GM12878 (cell line): Measurements from ENCODE around the gene TMEM52B.

Source experiments
- CBFB ChIP-seq: IDR thresholded peaks from 2 replicates; pipeline ENCODE4 v1.6.1; 2016; ENCODE audit warnings: antibody characterized with exemption, low read depth
- EZH2 ChIP-seq: IDR thresholded peaks from 2 replicates; pipeline ENCODE4 v1.6.1; 2012; ENCODE audit warnings: low read depth, mild to moderate bottlenecking, control low read depth, inconsistent platforms, low read length, borderline replicate concordance; ENCODE audit not compliant: control insufficient read depth
- KDM1A ChIP-seq: fragments of 200-600 bp; sonication (generic); IDR thresholded peaks from 2 replicates; pipeline ENCODE4 v1.6.1; 2016; ENCODE audit warnings: borderline replicate concordance
- NFIC ChIP-seq: IDR thresholded peaks from 2 replicates; pipeline ENCODE4 v1.6.1; 2012; ENCODE audit warnings: low read depth, mild to moderate bottlenecking, inconsistent platforms, low read length, moderate library complexity
- NRF1 ChIP-seq: conservative IDR thresholded peaks from 2 replicates; pipeline ENCODE4 v1.6.1; 2011; ENCODE audit warnings: mild to moderate bottlenecking, low read depth, low read length, improper control_type of control experiment
- POLR2AphosphoS5 ChIP-seq: IDR thresholded peaks from 2 replicates; pipeline ENCODE4 v1.6.1; 2011; ENCODE audit warnings: mild to moderate bottlenecking, low read length, inconsistent platforms
- ZBTB33 ChIP-seq: fragments of 450-650 bp; IDR thresholded peaks from 2 replicates; pipeline ENCODE4 v1.6.1; 2017; ENCODE audit warnings: mild to moderate bottlenecking
- TF ChIP-seq, protein P1 (sequence below): IDR thresholded peaks from 2 replicates; pipeline ENCODE4 v1.6.1; 2011; ENCODE audit warnings: mild to moderate bottlenecking, low read depth, low read length, moderate library complexity; ENCODE audit not compliant: insufficient replicate concordance
- TF ChIP-seq, protein P2 (sequence below), 3 experiments: IDR thresholded peaks in 2 of 3; conservative IDR thresholded peaks in 1 of 3; 2 replicates each; pipeline ENCODE4 v1.5.1; 2011; ENCODE audit warnings: low read depth in 3 of 3, low read length in 3 of 3, mild to moderate bottlenecking in 3 of 3, control low read depth in 2 of 3, moderate library complexity in 2 of 3, inconsistent platforms in 1 of 3, mixed read lengths in 1 of 3; ENCODE audit not compliant: control insufficient read depth in 2 of 3, insufficient read depth in 1 of 3; ENCODE audit errors: extremely low read depth in 1 of 3

GRCh38 chr12:10221846-10222245 lies 43.0 kb downstream of the TMEM52B start:
- TF ChIP-seq, protein P1, sequence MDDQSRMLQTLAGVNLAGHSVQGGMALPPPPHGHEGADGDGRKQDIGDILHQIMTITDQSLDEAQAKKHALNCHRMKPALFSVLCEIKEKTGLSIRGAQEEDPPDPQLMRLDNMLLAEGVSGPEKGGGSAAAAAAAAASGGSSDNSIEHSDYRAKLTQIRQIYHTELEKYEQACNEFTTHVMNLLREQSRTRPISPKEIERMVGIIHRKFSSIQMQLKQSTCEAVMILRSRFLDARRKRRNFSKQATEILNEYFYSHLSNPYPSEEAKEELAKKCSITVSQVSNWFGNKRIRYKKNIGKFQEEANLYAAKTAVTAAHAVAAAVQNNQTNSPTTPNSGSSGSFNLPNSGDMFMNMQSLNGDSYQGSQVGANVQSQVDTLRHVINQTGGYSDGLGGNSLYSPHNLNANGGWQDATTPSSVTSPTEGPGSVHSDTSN = no peak
- TF ChIP-seq CBFB (no peak), EZH2 (no peak), POLR2AphosphoS5 (no peak), KDM1A (no peak), NRF1 (no peak), NFIC (no peak), ZBTB33 (no peak)
- TF ChIP-seq, protein P2, sequence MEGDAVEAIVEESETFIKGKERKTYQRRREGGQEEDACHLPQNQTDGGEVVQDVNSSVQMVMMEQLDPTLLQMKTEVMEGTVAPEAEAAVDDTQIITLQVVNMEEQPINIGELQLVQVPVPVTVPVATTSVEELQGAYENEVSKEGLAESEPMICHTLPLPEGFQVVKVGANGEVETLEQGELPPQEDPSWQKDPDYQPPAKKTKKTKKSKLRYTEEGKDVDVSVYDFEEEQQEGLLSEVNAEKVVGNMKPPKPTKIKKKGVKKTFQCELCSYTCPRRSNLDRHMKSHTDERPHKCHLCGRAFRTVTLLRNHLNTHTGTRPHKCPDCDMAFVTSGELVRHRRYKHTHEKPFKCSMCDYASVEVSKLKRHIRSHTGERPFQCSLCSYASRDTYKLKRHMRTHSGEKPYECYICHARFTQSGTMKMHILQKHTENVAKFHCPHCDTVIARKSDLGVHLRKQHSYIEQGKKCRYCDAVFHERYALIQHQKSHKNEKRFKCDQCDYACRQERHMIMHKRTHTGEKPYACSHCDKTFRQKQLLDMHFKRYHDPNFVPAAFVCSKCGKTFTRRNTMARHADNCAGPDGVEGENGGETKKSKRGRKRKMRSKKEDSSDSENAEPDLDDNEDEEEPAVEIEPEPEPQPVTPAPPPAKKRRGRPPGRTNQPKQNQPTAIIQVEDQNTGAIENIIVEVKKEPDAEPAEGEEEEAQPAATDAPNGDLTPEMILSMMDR (IDR thresholded peaks at IDR 0.05 in 2 of 3, conservative IDR thresholded peaks at IDR 0.05 in 1 of 3; ENCODE audit: control insufficient read depth in 2 of 3, extremely low read depth in 1 of 3, insufficient read depth in 1 of 3, low read depth in 3 of 3, low read length in 3 of 3) = no peak
